K562 (cell line): ENCODE data around the gene VGLL4. TPM values are rescaled to one million over a fixed set of nuclear protein-coding genes. Genes with fewer than 3 reads are reported as not detected.

Source experiments
- ATAC-seq: fragments of 200-7000 bp; cut with Tn5 transposase; 3 replicates; pipeline ENCODE4 v1.9.1; 2020; ENCODE audit warnings: moderate library complexity
- BruUV-seq: library from RNA; stranded (reverse); fragments of 400-500 nt; replicated peaks from 2 replicates; lab custom pipeline; 2021; lab: Mats Ljungman, UMichigan
- CTCF ChIA-PET: fragments of 300-600 bp; formaldehyde crosslinking; extraction: SDS; loops from one replicate; lab custom pipeline; 2021; ENCODE audit warnings: low intra/inter-chr PET ratio; lab: Yijun Ruan, JAX
- POLR2A ChIA-PET: fragments of 300-600, 350-650 bp; sonication (Branson Sonifier 250); formaldehyde crosslinking; extraction: SDS; loops from one replicate; lab custom pipeline; 2021; ENCODE audit warnings: antibody characterized with exemption, inconsistent platforms; lab: Yijun Ruan, JAX
- DNase-seq, 4 experiments: peaks; one replicate each; pipeline versions ENCODE4 v3.0.0 to v3.0.0-alpha.2; 2011 to 2018; ENCODE audit warnings: low spot score in 3 of 4, mixed read lengths in 3 of 4; ENCODE audit errors: extremely low read depth in 1 of 4
- FAIRE-seq: peaks from 2 replicates; lab custom pipeline; 2011; peaks lifted over from hg19 to GRCh38; lab: Jason Lieb, UNC
- H2AFZ ChIP-seq: 2 replicates; pipeline ENCODE4 v1.6.0; 2011; ENCODE audit warnings: low read depth, low read length, control low read depth, inconsistent platforms
- H3K27ac ChIP-seq: fragments of 200-600 bp; 3 replicates; pipeline ENCODE4 v1.8.0; 2011; ENCODE audit warnings: low read depth, mild to moderate bottlenecking, control low read depth, inconsistent platforms, low read length, moderate library complexity, mixed read lengths; ENCODE audit errors: extremely low read depth
- H3K27me3 ChIP-seq, 2 experiments: fragments of 300-600 bp in 1 of 2; 2 replicates in 1 of 2; 3 replicates in 1 of 2; pipeline versions ENCODE4 v1.6.0 to v1.8.0; 2011; ENCODE audit warnings: inconsistent platforms in 2 of 2, low read length in 2 of 2, mild to moderate bottlenecking in 1 of 2, mixed read lengths in 1 of 2, moderate library complexity in 1 of 2; ENCODE audit not compliant: control insufficient read depth in 2 of 2, insufficient read depth in 2 of 2
- H3K36me3 ChIP-seq: fragments of 300-600 bp; 3 replicates; pipeline ENCODE4 v1.8.0; 2011; ENCODE audit warnings: mild to moderate bottlenecking, low read length, inconsistent platforms; ENCODE audit not compliant: control insufficient read depth, insufficient read depth
- H3K4me1 ChIP-seq, 2 experiments: fragments of 200-600 bp in 1 of 2; replicated peaks in 1 of 2; 2 replicates in 1 of 2; 3 replicates in 1 of 2; pipeline versions ENCODE4 v1.5.1 to v1.8.0; 2011; ENCODE audit warnings: inconsistent platforms in 2 of 2, low read length in 2 of 2, mild to moderate bottlenecking in 1 of 2, mixed read lengths in 1 of 2, moderate library complexity in 1 of 2; ENCODE audit not compliant: control insufficient read depth in 2 of 2, insufficient read depth in 2 of 2
- H3K4me2 ChIP-seq: 2 replicates; pipeline ENCODE4 v1.6.1; 2011; ENCODE audit warnings: low read length, control low read depth, inconsistent platforms, mixed read lengths; ENCODE audit not compliant: insufficient read depth
- H3K4me3 ChIP-seq: fragments of 200-600 bp; sonication (generic), shearing (Covaris generic); 2 replicates; pipeline ENCODE4 v1.5.1; 2016; ENCODE audit warnings: control low read depth, inconsistent platforms
- H3K79me2 ChIP-seq: fragments of 200-600 bp; 3 replicates; pipeline ENCODE4 v1.8.0; 2011; ENCODE audit warnings: low read length, inconsistent platforms; ENCODE audit not compliant: control insufficient read depth, insufficient read depth
- H3K9ac ChIP-seq, 2 experiments: 2 replicates each; pipeline versions ENCODE4 v1.6.0 to v1.6.1; 2011; ENCODE audit warnings: low read depth in 2 of 2, low read length in 2 of 2, control low read depth in 1 of 2, inconsistent platforms in 1 of 2, mild to moderate bottlenecking in 1 of 2, mixed read lengths in 1 of 2; ENCODE audit not compliant: insufficient read depth in 1 of 2
- H3K9me1 ChIP-seq: one replicate; pipeline ENCODE4 v1.6.0; 2011; ENCODE audit warnings: inconsistent platforms, mild to moderate bottlenecking, low read length, moderate library complexity; ENCODE audit not compliant: control insufficient read depth, insufficient read depth
- H3K9me3 ChIP-seq: replicated peaks from 2 replicates; pipeline ENCODE4 v1.5.1; 2011; ENCODE audit warnings: low read depth, low read length, inconsistent platforms; ENCODE audit not compliant: control insufficient read depth, insufficient read depth
- H4K20me1 ChIP-seq: replicated peaks from 2 replicates; pipeline ENCODE4 v1.6.1; 2011; ENCODE audit warnings: low read length, inconsistent platforms, mixed read lengths; ENCODE audit not compliant: control insufficient read depth, insufficient read depth
- MCM2 ChIP-seq: fragments of 450-650 bp; IDR thresholded peaks from 2 replicates; pipeline ENCODE4 v1.6.1; 2017; ENCODE audit warnings: low read depth, mild to moderate bottlenecking
- NELFE ChIP-seq: IDR thresholded peaks from 2 replicates; pipeline ENCODE4 v1.6.1; 2011; ENCODE audit warnings: mild to moderate bottlenecking; ENCODE audit not compliant: insufficient read depth, insufficient read length
- NFYB ChIP-seq: IDR thresholded peaks from 2 replicates; pipeline ENCODE4 v1.6.1; 2011; ENCODE audit warnings: mild to moderate bottlenecking, moderate library complexity; ENCODE audit not compliant: insufficient read length; ENCODE audit errors: extremely low read depth
- SMAD4 ChIP-seq: fragments of 250-450 bp; sonication (Bioruptor Pico); conservative IDR thresholded peaks from 2 replicates; pipeline ENCODE4 v1.8.0; 2021; ENCODE audit warnings: inconsistent platforms, mild to moderate bottlenecking, moderate library complexity
- ZC3H11A ChIP-seq: IDR thresholded peaks from 2 replicates; pipeline ENCODE4 v1.6.1; 2012; ENCODE audit warnings: low read depth, low read length, improper control_type of control experiment
- ZKSCAN1 ChIP-seq: fragments of 150-350 bp; IDR thresholded peaks from 2 replicates; pipeline ENCODE4 v1.6.1; 2016; ENCODE audit warnings: low read depth, low read length
- ZNF224 ChIP-seq: sonication (generic); formaldehyde crosslinking; IDR thresholded peaks from 2 replicates; pipeline ENCODE4 v1.8.0; 2022; ENCODE audit warnings: mild to moderate bottlenecking, missing genetic modification reagents
- WGBS: fragments of 100-300 bp; shearing (Covaris generic); methylation state at CpG from one replicate; pipeline ENCODE4 v1.1.6; 2016; ENCODE audit warnings: low coverage, mixed read lengths; ENCODE audit not compliant: insufficient coverage; ENCODE audit errors: missing lambda C conversion rate; 5-methylcytosine and 5-hydroxymethylcytosine counted together
- in situ Hi-C: fragments of 300-500 bp; cut with MboI; formaldehyde crosslinking; loops from 4 replicates; pipeline ENCODE4 v1.15.0; 2018; ENCODE audit warnings: inconsistent platforms, mixed read lengths
- intact Hi-C: fragments of 100-400 bp; cut with micrococcal nuclease; formaldehyde crosslinking; loops from 2 replicates; pipeline ENCODE4 v1.14.2; 2022
- polyA plus RNA-seq, 8 experiments: library from polyadenylated mRNA; depleted of rRNA in 4 of 8; stranded (reverse) in 5 of 8; unstranded in 3 of 8; fragments of >200 nt; fragmentation: Nextera tagmentation in 2 of 8; fragmentation: Illumina TruSeq in 1 of 8; extraction: Ambion mirVana in 2 of 8; extraction: Trizol in 1 of 8; gene quantifications; 2 replicates each; pipeline versions ENCODE4 v1.2.1 to v1.2.3, GENCODE V29; 2011 to 2014; ENCODE audit warnings: inconsistent platforms in 1 of 8, missing spikeins in 1 of 8
- total RNA-seq, 7 experiments: library from RNA; depleted of rRNA in 6 of 7; stranded (reverse); fragments of >200 nt in 6 of 7; fragmentation: Illumina TruSeq in 2 of 7; extraction: Trizol in 2 of 7; gene quantifications; 2 replicates each; pipeline versions ENCODE4 v1.2.1 to v1.2.3, GENCODE V29; 2011 to 2021; ENCODE audit warnings: low replicate concordance in 1 of 7
- TF ChIP-seq, protein P1 (sequence below): sonication (generic); formaldehyde crosslinking; IDR thresholded peaks from 2 replicates; pipeline ENCODE4 v1.8.0; 2022; ENCODE audit warnings: missing genetic modification reagents, mild to moderate bottlenecking, borderline replicate concordance

VGLL4 gene
- total and polyA plus RNA-seq, 9 of the 15 experiments (the other 6 are each of a cell fraction or from before 2014, with no cell fraction given) = 0.27 to 10.9 (median 8.6) TPM

- in situ Hi-C loops = no loop called here
- peaks cover 3% of the 10 kb centered on the region; the same call in 1 of the 3 replicates for H3K36me3 ChIP-seq
- peaks cover 3% of the 10 kb centered on the region for H4K20me1 ChIP-seq
- peaks cover 0 to 18% of the 10 kb centered on the region in 2 experiments; a peak in 1 of 5 replicates for H3K4me1 ChIP-seq
- no peak overlapping the region for H2AFZ ChIP-seq
- 56% methylated on average over 15 of the region's 15 CpGs for WGBS
- DNase-seq (no peak), ATAC-seq (no peak; the same call in 2 of the 3 replicates), FAIRE-seq (no peak)
- intact Hi-C loops = no loop called here
- no peaks in the 10 kb centered on the region for H3K27me3 ChIP-seq
- no peak overlapping the region for H3K9ac ChIP-seq
- no peaks in the 10 kb centered on the region for H3K9me3 ChIP-seq
- ChIA-PET CTCF (no interaction called here), POLR2A (interaction anchor here (0.8 to 1.4 kb wide), 3 partner anchors 9 to 22 kb away, joined by 3 to 5 read pairs (median 4); no protein-coding TSS in a partner anchor)
- no peaks in the 10 kb centered on the region for H3K79me2 ChIP-seq
- no peaks in the 10 kb centered on the region for H3K9me1 ChIP-seq
- BruUV-seq = no TSS peak
- H3K27ac ChIP-seq = no peak overlapping the region
- no peak overlapping the region for H3K4me2 ChIP-seq
- TF ChIP-seq ZNF224 (CRISPR knock-in tag) = no peak
- TF ChIP-seq ZC3H11A = no peak
- TF ChIP-seq NELFE = no peak
- TF ChIP-seq SMAD4 (CRISPR knock-in tag) = no peak
- TF ChIP-seq, protein P1, sequence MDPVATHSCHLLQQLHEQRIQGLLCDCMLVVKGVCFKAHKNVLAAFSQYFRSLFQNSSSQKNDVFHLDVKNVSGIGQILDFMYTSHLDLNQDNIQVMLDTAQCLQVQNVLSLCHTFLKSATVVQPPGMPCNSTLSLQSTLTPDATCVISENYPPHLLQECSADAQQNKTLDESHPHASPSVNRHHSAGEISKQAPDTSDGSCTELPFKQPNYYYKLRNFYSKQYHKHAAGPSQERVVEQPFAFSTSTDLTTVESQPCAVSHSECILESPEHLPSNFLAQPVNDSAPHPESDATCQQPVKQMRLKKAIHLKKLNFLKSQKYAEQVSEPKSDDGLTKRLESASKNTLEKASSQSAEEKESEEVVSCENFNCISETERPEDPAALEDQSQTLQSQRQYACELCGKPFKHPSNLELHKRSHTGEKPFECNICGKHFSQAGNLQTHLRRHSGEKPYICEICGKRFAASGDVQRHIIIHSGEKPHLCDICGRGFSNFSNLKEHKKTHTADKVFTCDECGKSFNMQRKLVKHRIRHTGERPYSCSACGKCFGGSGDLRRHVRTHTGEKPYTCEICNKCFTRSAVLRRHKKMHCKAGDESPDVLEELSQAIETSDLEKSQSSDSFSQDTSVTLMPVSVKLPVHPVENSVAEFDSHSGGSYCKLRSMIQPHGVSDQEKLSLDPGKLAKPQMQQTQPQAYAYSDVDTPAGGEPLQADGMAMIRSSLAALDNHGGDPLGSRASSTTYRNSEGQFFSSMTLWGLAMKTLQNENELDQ (CRISPR knock-in tag) = no peak
- no peak for TF ChIP-seq MCM2
- no peak for TF ChIP-seq ZKSCAN1
- TF ChIP-seq NFYB = no peak
- H3K4me3 ChIP-seq = no peak overlapping the region
These were observed 83.7 kb downstream of the VGLL4 start for GRCh38 chr3:11559816-11560633.
